ENCODE results near the gene HSPBAP1.

Gene HSPBAP1

GRCh38 chr3:122793568-122794416 is at the start of gene HSPBAP1:
Gene HSPBAP1 (minus strand): TSS chr3:122793831. CDS start chr3:122793680, 151 bp downstream.
- DNase-seq, result no peak

GRCh38 chr3:122835590-122835989 is 42.0 kb upstream of the HSPBAP1 start:
- no peak for DNase-seq

GRCh38 chr3:122828281-122828680 is 34.6 kb upstream of the HSPBAP1 start:
- DNase-seq, result no peak

- no peak for DNase-seq
Observed at GRCh38 chr3:122826278-122826677, 32.6 kb upstream of the HSPBAP1 start.

- DNase-seq, result no peak
Observed at GRCh38 chr3:122825460-122825859, 31.8 kb upstream of the HSPBAP1 start.

- DNase-seq, result no peak
Observed at GRCh38 chr3:122824465-122825381, 31.1 kb upstream of the HSPBAP1 start.

GRCh38 chr3:122816587-122816986 is 23.0 kb upstream of the HSPBAP1 start:
- DNase-seq, result no peak

- no peak for DNase-seq
Observed at GRCh38 chr3:122810734-122811133, 17.1 kb upstream of the HSPBAP1 start.

- DNase-seq, result no peak
Observed at GRCh38 chr3:122803977-122804376, 10.3 kb upstream of the HSPBAP1 start.

GRCh38 chr3:122802323-122802722 is 8.7 kb upstream of the HSPBAP1 start:
- DNase-seq, result no peak

GRCh38 chr3:122800706-122801237 is 7.1 kb upstream of the HSPBAP1 start:
- no peak for DNase-seq

GRCh38 chr3:122800031-122800430 is 6.4 kb upstream of the HSPBAP1 start:
- DNase-seq, result no peak

GRCh38 chr3:122799322-122799721 is 5.7 kb upstream of the HSPBAP1 start:
- DNase-seq, result no peak

- DNase-seq, result no peak
Observed at GRCh38 chr3:122797291-122797690, 3.7 kb upstream of the HSPBAP1 start.

GRCh38 chr3:122795674-122796195 is 2.1 kb upstream of the HSPBAP1 start:
- no peak for DNase-seq

GRCh38 chr3:122794779-122795673 is 1.4 kb upstream of the HSPBAP1 start, which contains the start of gene SLC49A4:
Gene SLC49A4 (plus strand): TSS chr3:122795069. CDS start chr3:122795193, 124 bp downstream.
- no peak for DNase-seq

GRCh38 chr3:122794483-122794778 is 800 bp upstream of the HSPBAP1 start:
- no peak for DNase-seq

GRCh38 chr3:122789585-122790273 is 3.9 kb downstream of the HSPBAP1 start:
- no peak for DNase-seq

GRCh38 chr3:122787872-122788271 is 5.8 kb downstream of the HSPBAP1 start:
- DNase-seq, result no peak

GRCh38 chr3:122786066-122786465 is 7.6 kb downstream of the HSPBAP1 start:
- no peak for DNase-seq

- no peak for DNase-seq
Observed at GRCh38 chr3:122785231-122785630, 8.4 kb downstream of the HSPBAP1 start.

- no peak for DNase-seq
Observed at GRCh38 chr3:122784436-122784835, 9.2 kb downstream of the HSPBAP1 start.
